GM23338 (cell line): ENCODE measurements around the gene SH3BP4.

ENCODE experiments used
- EZH2 ChIP-seq: fragments of 200-600 bp; sonication (generic); IDR thresholded peaks from one replicate; pipeline ENCODE4 v1.8.0; 2017; ENCODE audit warnings: antibody characterized with exemption, mild to moderate bottlenecking, low read depth; ENCODE audit not compliant: unreplicated experiment
- POLR2AphosphoS5 ChIP-seq: IDR thresholded peaks from 2 replicates; pipeline ENCODE4 v1.6.1; 2016; ENCODE audit warnings: antibody characterized with exemption, low read depth
- TF ChIP-seq, protein P1 (sequence below), 2 experiments: fragments of 200-600 bp in 1 of 2; sonication (generic) in 1 of 2; conservative IDR thresholded peaks; 2 replicates each; pipeline versions ENCODE4 v1.5.1 to v1.6.1; 2016 to 2017; ENCODE audit warnings: antibody characterized with exemption in 2 of 2, low read depth in 2 of 2, mild to moderate bottlenecking in 2 of 2, moderate library complexity in 1 of 2

DNA sequence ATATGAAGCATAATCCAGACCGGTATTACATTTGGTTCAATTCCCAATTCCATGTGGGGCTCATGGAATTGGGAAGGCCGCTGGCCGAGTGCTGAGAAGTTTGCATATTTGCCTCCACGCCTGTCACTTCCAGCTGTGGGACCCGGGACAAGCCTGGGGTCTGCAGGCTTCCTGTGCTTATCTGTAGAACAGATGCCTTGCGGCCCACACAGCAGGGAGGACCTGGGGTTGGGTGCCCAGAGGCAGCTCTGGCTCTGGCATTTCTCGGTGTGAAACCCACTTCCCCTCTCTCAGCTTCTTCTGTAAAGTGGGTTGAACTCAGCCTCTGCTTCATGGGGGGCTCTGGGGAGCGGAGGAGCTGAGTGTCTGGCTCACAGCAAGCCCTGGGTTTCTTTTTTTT is 97.9 kb downstream of the SH3BP4 start:
- TF ChIP-seq EZH2, result no peak
- TF ChIP-seq, protein P1, sequence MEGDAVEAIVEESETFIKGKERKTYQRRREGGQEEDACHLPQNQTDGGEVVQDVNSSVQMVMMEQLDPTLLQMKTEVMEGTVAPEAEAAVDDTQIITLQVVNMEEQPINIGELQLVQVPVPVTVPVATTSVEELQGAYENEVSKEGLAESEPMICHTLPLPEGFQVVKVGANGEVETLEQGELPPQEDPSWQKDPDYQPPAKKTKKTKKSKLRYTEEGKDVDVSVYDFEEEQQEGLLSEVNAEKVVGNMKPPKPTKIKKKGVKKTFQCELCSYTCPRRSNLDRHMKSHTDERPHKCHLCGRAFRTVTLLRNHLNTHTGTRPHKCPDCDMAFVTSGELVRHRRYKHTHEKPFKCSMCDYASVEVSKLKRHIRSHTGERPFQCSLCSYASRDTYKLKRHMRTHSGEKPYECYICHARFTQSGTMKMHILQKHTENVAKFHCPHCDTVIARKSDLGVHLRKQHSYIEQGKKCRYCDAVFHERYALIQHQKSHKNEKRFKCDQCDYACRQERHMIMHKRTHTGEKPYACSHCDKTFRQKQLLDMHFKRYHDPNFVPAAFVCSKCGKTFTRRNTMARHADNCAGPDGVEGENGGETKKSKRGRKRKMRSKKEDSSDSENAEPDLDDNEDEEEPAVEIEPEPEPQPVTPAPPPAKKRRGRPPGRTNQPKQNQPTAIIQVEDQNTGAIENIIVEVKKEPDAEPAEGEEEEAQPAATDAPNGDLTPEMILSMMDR (conservative IDR thresholded peaks at IDR 0.05; ENCODE audit: low read depth in 2 of 2), result no peak
- no peak for TF ChIP-seq POLR2AphosphoS5
